Gastrocnemius medialis (tissue), 4 donors: ENCODE data around the gene SCN2B. TPM values are rescaled to one million over a fixed set of nuclear protein-coding genes. Genes with fewer than 3 reads are reported as not detected.

Source experiments
- ATAC-seq, 2 donors: fragments of 150-250 bp; one replicate each; pipeline ENCODE4 v1.9.1; 2016
- DNase-seq, 2 donors: peaks; one replicate each; pipeline ENCODE4 v3.0.0-alpha.2; 2019
- H3K27ac ChIP-seq, 4 donors: fragments of 200-600 bp; sonication (generic); 1 replicate in 1 of 4; 2 replicates in 3 of 4; pipeline ENCODE4 v1.5.1; 2016 to 2018; ENCODE audit warnings: mild to moderate bottlenecking in 2 of 4, moderate library complexity in 1 of 4
- H3K27me3 ChIP-seq, 3 donors: fragments of 200-600 bp; sonication (generic) in 2 of 3; 1 replicate in 1 of 3; 2 replicates in 2 of 3; pipeline versions ENCODE4 v1.5.1 to v1.6.0; 2016 to 2019; ENCODE audit warnings: mild to moderate bottlenecking in 1 of 3, moderate library complexity in 1 of 3
- H3K36me3 ChIP-seq, 2 donors: fragments of 200-600 bp; sonication (generic) in 1 of 2; one replicate each; pipeline ENCODE4 v1.5.1; 2017 to 2018
- H3K4me1 ChIP-seq, 2 donors: fragments of 200-600 bp; sonication (generic) in 1 of 2; one replicate each; pipeline ENCODE4 v1.5.1; 2016 to 2017; ENCODE audit warnings: mild to moderate bottlenecking in 2 of 2
- H3K4me3 ChIP-seq, 4 donors: fragments of 200-600 bp; sonication (generic) in 3 of 4; 1 replicate in 1 of 4; 2 replicates in 3 of 4; pipeline ENCODE4 v1.5.1; 2016 to 2019; ENCODE audit warnings: mild to moderate bottlenecking in 2 of 4
- H3K9me3 ChIP-seq, 3 donors: fragments of 200-600 bp; sonication (generic) in 2 of 3; 1 replicate in 1 of 3; 2 replicates in 2 of 3; pipeline ENCODE4 v1.5.1; 2016 to 2019
- POLR2A ChIP-seq, 2 donors: fragments of 450-650 bp; IDR thresholded peaks; one replicate each; pipeline ENCODE4 v1.6.1; 2017; ENCODE audit warnings: antibody characterized with exemption in 2 of 2, mild to moderate bottlenecking in 2 of 2, moderate library complexity in 2 of 2
- in situ Hi-C, 4 donors: fragments of 200-750 bp; cut with MboI; loops; one replicate each; pipeline versions ENCODE4 v1.15.0 to v1.8.0; 2017; ENCODE audit warnings: low sequenced_read_pairs in 4 of 4
- intact Hi-C: fragments of 100-400 bp; cut with DNase I; formaldehyde crosslinking; loops from one replicate; pipeline ENCODE4 v1.15.1; 2023; ENCODE audit warnings: low total_unique reads
- total RNA-seq, 4 donors: library from RNA; depleted of rRNA; stranded (reverse); fragments of >200 nt; gene quantifications; one replicate each; pipeline versions ENCODE4 v1.1.0 to v1.2.3, GENCODE V29; 2016
- TF ChIP-seq, protein P1 (sequence below), 5 experiments: fragments of 450-650 bp in 3 of 5; fragments of 200-600 bp in 2 of 5; sonication (generic) in 2 of 5; IDR thresholded peaks in 4 of 5; conservative IDR thresholded peaks in 1 of 5; 1 replicate in 4 of 5; 2 replicates in 1 of 5; pipeline ENCODE4 v1.5.1; 2016 to 2019; ENCODE audit warnings: antibody characterized with exemption in 5 of 5, mild to moderate bottlenecking in 3 of 5, moderate library complexity in 3 of 5

Gene SCN2B
- total RNA-seq, 4 donors from 2014 or later, result 0.10 to 1.9 (median 0.24) TPM; not detected in 1

DNA sequence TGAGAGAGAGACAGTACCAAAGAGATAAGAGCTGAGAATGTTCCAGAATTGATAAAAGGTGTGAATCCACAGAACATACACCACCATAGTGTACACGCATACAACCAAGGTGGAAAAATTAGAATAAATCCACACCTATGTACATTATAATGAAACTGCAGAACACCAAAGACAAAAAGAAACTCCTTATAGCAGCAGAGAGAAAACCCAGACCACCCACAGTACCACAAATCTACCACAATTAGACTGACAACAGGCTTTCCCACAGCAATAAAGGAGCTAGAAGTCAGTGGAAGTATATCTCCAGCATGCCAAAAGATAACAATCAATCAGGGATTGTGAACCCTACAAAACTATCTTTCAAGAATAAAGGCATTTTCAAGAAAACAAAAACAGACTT is 55.6 kb downstream of the SCN2B start:
- no peaks in the 10 kb centered on the region for H3K27me3 ChIP-seq
- in situ Hi-C loops (no loop called here), intact Hi-C loops (no loop called here)
- ATAC-seq (no peak), DNase-seq (no peak)
- no peaks in the 10 kb centered on the region for H3K4me1 ChIP-seq
- no peaks in the 10 kb centered on the region for H3K36me3 ChIP-seq
- TF ChIP-seq, protein P1, sequence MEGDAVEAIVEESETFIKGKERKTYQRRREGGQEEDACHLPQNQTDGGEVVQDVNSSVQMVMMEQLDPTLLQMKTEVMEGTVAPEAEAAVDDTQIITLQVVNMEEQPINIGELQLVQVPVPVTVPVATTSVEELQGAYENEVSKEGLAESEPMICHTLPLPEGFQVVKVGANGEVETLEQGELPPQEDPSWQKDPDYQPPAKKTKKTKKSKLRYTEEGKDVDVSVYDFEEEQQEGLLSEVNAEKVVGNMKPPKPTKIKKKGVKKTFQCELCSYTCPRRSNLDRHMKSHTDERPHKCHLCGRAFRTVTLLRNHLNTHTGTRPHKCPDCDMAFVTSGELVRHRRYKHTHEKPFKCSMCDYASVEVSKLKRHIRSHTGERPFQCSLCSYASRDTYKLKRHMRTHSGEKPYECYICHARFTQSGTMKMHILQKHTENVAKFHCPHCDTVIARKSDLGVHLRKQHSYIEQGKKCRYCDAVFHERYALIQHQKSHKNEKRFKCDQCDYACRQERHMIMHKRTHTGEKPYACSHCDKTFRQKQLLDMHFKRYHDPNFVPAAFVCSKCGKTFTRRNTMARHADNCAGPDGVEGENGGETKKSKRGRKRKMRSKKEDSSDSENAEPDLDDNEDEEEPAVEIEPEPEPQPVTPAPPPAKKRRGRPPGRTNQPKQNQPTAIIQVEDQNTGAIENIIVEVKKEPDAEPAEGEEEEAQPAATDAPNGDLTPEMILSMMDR (IDR thresholded peaks at IDR 0.05 in 4 of 5, conservative IDR thresholded peaks at IDR 0.05 in 1 of 5), result no peak
- no peak for TF ChIP-seq POLR2A (IDR thresholded peaks at IDR 0.05)
- H3K9me3 ChIP-seq, result no peaks in the 10 kb centered on the region
- H3K4me3 ChIP-seq, result no peak overlapping the region
- no peak overlapping the region for H3K27ac ChIP-seq

GRCh38 chr11:118117790-118118601 is 58.4 kb downstream of the SCN2B start:
- H3K27ac ChIP-seq, result peak overlapping the region in 1 of 4 donors; percentile 43
- ATAC-seq (no peak), DNase-seq (no peak)
- intact Hi-C loops (no loop called here), in situ Hi-C loops (no loop called here)
- H3K4me1 ChIP-seq, result no peaks in the 10 kb centered on the region
- TF ChIP-seq POLR2A (IDR thresholded peaks at IDR 0.05), result no peak
- TF ChIP-seq, protein P1 (IDR thresholded peaks at IDR 0.05 in 4 of 5, conservative IDR thresholded peaks at IDR 0.05 in 1 of 5), result no peak
- H3K36me3 ChIP-seq, result no peaks in the 10 kb centered on the region
- H3K4me3 ChIP-seq, result no peak overlapping the region
- no peaks in the 10 kb centered on the region for H3K9me3 ChIP-seq
- no peaks in the 10 kb centered on the region for H3K27me3 ChIP-seq

GRCh38 chr11:118115048-118115447 is 61.4 kb downstream of the SCN2B start:
- intact Hi-C loops, result no loop called here
- H3K4me3 ChIP-seq, result no peak overlapping the region
- peaks cover 0 to 7% of the 10 kb centered on the region in 2 donors for H3K4me1 ChIP-seq
- no peak for ATAC-seq
- H3K36me3 ChIP-seq, result no peaks in the 10 kb centered on the region
- no peaks in the 10 kb centered on the region for H3K9me3 ChIP-seq
- in situ Hi-C loops, result no loop called here
- no peak for DNase-seq
- H3K27me3 ChIP-seq, result no peaks in the 10 kb centered on the region
- TF ChIP-seq POLR2A (IDR thresholded peaks at IDR 0.05), result no peak
- TF ChIP-seq, protein P1 (IDR thresholded peaks at IDR 0.05 in 4 of 5, conservative IDR thresholded peaks at IDR 0.05 in 1 of 5), result no peak
- no peak overlapping the region for H3K27ac ChIP-seq

DNA sequence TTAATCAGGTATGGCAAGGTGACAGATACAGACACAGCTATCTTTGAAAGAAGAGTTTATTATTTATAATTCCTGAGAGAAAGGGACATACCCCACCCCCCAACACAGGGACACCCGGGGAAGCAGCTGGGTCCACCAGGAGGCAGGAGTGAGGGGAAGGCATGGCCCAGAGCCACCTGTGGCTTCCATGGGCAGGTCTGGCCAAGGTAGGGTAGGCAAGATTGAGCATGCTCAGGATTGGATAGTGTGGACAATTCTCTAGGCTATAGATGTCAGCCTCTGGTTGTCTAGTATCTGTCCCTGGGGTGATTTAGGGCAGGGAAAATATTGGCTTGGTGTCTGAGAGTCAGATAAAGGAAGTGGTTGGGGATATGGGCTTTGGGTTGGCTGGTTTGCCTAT is 62.2 kb downstream of the SCN2B start:
- H3K27me3 ChIP-seq, result no peaks in the 10 kb centered on the region
- intact Hi-C loops (no loop called here), in situ Hi-C loops (no loop called here)
- peaks cover 0 to 13% of the 10 kb centered on the region in 2 donors for H3K4me1 ChIP-seq
- TF ChIP-seq POLR2A (IDR thresholded peaks at IDR 0.05), result no peak
- TF ChIP-seq, protein P1 (IDR thresholded peaks at IDR 0.05 in 4 of 5, conservative IDR thresholded peaks at IDR 0.05 in 1 of 5), result no peak
- H3K4me3 ChIP-seq, result no peak overlapping the region
- no peaks in the 10 kb centered on the region for H3K9me3 ChIP-seq
- H3K36me3 ChIP-seq, result no peaks in the 10 kb centered on the region
- H3K27ac ChIP-seq, result no peak overlapping the region
- no peak for DNase-seq
- ATAC-seq, result no peak
